ENCODE data around the gene BCO2. TPM values are rescaled to one million over a fixed set of nuclear protein-coding genes. Genes with fewer than 3 reads are reported as not detected.
A peak's percentile ranks its signal among the peaks of the same experiment; 100 is the strongest.

The BCO2 gene
- total and polyA plus RNA-seq, 11 donors: 51.8 to 126 (median 80.7) TPM

GRCh38 chr11:112219476-112220232 is 44.3 kb downstream of the BCO2 start:
- Histone ChIP-seq H3K27me3 (no peaks in the 10 kb centered on the region), H3K4me1 (peaks cover 0 to 5% (median 0%) of the 10 kb centered on the region in 12 donors), H3K27ac (no peak overlapping the region), H3K36me3 (peaks cover 0 to 56% (median 0%) of the 10 kb centered on the region in 9 donors), H3K9me3 (no peaks in the 10 kb centered on the region), H3K4me3 (no peak overlapping the region)
- TF ChIP-seq CTCF (IDR thresholded peaks at IDR 0.05) (peak; percentile 61 to 84 (median 74)), POLR2A (IDR thresholded peaks at IDR 0.05) (no peak)
- intact Hi-C loops (cut with DNase I): loop anchor here (1.0 to 10.0 kb wide), 8 partner anchors 59 to 1315 kb away; no protein-coding TSS in a partner anchor
- ATAC-seq (peak; percentile 57 to 92 (median 90)), DNase-seq (peak in 2 of 5 donors; percentile 28 to 29)
- WGBS, 4 donors: 33 to 40% (median 34%) methylated on average over 7 of the region's 7 CpGs

- TF ChIP-seq POLR2A (IDR thresholded peaks at IDR 0.05) (no peak), CTCF (IDR thresholded peaks at IDR 0.05) (no peak)
- no peaks in the 10 kb centered on the region for H3K9me3 ChIP-seq
- intact Hi-C loops (cut with DNase I): loop anchor here in 4 of 10 donors (2.0 to 10.0 kb wide), 4 partner anchors 57 to 1063 kb away; no protein-coding TSS in a partner anchor
- H3K27ac ChIP-seq: peak overlapping the region in 1 of 12 donors; percentile 6
- H3K36me3 ChIP-seq: peaks cover 0 to 46% (median 0%) of the 10 kb centered on the region in 9 donors
- no peak for ATAC-seq
- H3K27me3 ChIP-seq: no peaks in the 10 kb centered on the region
- H3K4me3 ChIP-seq: no peak overlapping the region
- DNase-seq: no peak
- peaks cover 0 to 5% (median 0%) of the 10 kb centered on the region in 12 donors for H3K4me1 ChIP-seq
- 67 to 82% (median 74%) methylated on average over 3 of the region's 3 CpGs for WGBS, 4 donors
Observed at GRCh38 chr11:112221274-112221835, 46.0 kb downstream of the BCO2 start.

GRCh38 chr11:112222303-112222702 is 47.0 kb downstream of the BCO2 start:
- peaks cover 0 to 37% (median 0%) of the 10 kb centered on the region in 9 donors for H3K36me3 ChIP-seq
- WGBS, 4 donors: 58 to 80% (median 70%) methylated on average over 1 to 4 of the region's 4 CpGs
- DNase-seq (no peak), ATAC-seq (no peak)
- peaks cover 0 to 10% (median 2%) of the 10 kb centered on the region in 12 donors for H3K4me1 ChIP-seq
- H3K27ac ChIP-seq: no peak overlapping the region
- intact Hi-C loops (cut with DNase I): loop anchor here in 2 of 10 donors (10.0 kb wide), 2 partner anchors 332 to 1062 kb away; no protein-coding TSS in a partner anchor
- TF ChIP-seq CTCF (IDR thresholded peaks at IDR 0.05) (no peak), POLR2A (IDR thresholded peaks at IDR 0.05) (no peak)
- no peaks in the 10 kb centered on the region for H3K9me3 ChIP-seq
- no peak overlapping the region for H3K4me3 ChIP-seq
- H3K27me3 ChIP-seq: no peaks in the 10 kb centered on the region

GRCh38 chr11:112223121-112223520 is 47.8 kb downstream of the BCO2 start:
- no peaks in the 10 kb centered on the region for H3K9me3 ChIP-seq
- 48 to 62% (median 49%) methylated on average over 1 of the region's 1 CpG for WGBS, 4 donors
- H3K27me3 ChIP-seq: no peaks in the 10 kb centered on the region
- H3K27ac ChIP-seq: no peak overlapping the region
- peaks cover 0 to 30% (median 0%) of the 10 kb centered on the region in 9 donors for H3K36me3 ChIP-seq
- no peak for TF ChIP-seq CTCF (IDR thresholded peaks at IDR 0.05)
- no peak for TF ChIP-seq POLR2A (IDR thresholded peaks at IDR 0.05)
- intact Hi-C loops (cut with DNase I): loop anchor here in 2 of 10 donors (10.0 kb wide), 2 partner anchors 332 to 1062 kb away; no protein-coding TSS in a partner anchor
- DNase-seq (no peak), ATAC-seq (no peak)
- H3K4me3 ChIP-seq: no peak overlapping the region
- H3K4me1 ChIP-seq: peaks cover 0 to 17% (median 7%) of the 10 kb centered on the region in 12 donors

Data from heart left ventricle (tissue), 16 donors.